GM18499 (cell line): ENCODE data around the gene NOCT.
"Not testable (repeated sequence)": the region's sequence is repeated elsewhere in the genome, so short reads cannot be mapped to it uniquely, and the experiment has no call there.

Experiments used
- ATAC-seq: cut with Tn5 transposase; IDR thresholded peaks from one replicate; pipeline ENCODE4 v1.9.1; 2021; ENCODE audit warnings: moderate number of reproducible peaks; ENCODE audit not compliant: insufficient read depth, unreplicated experiment

The NOCT gene

GRCh38 chr4:139007640-139008039, 7.9 kb upstream of the NOCT start:
- no peak for ATAC-seq

- ATAC-seq, result not testable (repeated sequence)
Measured at GRCh38 chr4:139008278-139008677, 7.3 kb upstream of the NOCT start.

- ATAC-seq, result no peak
Measured at GRCh38 chr4:139009702-139010101, 5.9 kb upstream of the NOCT start.

- no peak for ATAC-seq
Measured at GRCh38 chr4:139011225-139011950, 4.2 kb upstream of the NOCT start.

- ATAC-seq, result peak; percentile 8
Measured at GRCh38 chr4:139014371-139015268, 961 bp upstream of the NOCT start.

- ATAC-seq, result no peak
Measured at GRCh38 chr4:139015948-139016471, 429 bp downstream of the NOCT start.

- no peak for ATAC-seq
Measured at GRCh38 chr4:139017861-139018260, 2.3 kb downstream of the NOCT start.

GRCh38 chr4:139018501-139018900, 2.9 kb downstream of the NOCT start:
- ATAC-seq, result no peak

- no peak for ATAC-seq
Measured at GRCh38 chr4:139018971-139019758, 3.6 kb downstream of the NOCT start.

GRCh38 chr4:139020384-139020783, 4.8 kb downstream of the NOCT start:
- ATAC-seq, result no peak

- not testable (repeated sequence) for ATAC-seq
Measured at GRCh38 chr4:139021071-139021470, 5.5 kb downstream of the NOCT start.

- no peak for ATAC-seq
Measured at GRCh38 chr4:139022835-139023234, 7.3 kb downstream of the NOCT start.

GRCh38 chr4:139024686-139025085, 9.1 kb downstream of the NOCT start:
- no peak for ATAC-seq

GRCh38 chr4:139025841-139026240, 10.3 kb downstream of the NOCT start:
- ATAC-seq, result no peak

- ATAC-seq, result no peak
Measured at GRCh38 chr4:139027776-139028175, 12.2 kb downstream of the NOCT start.

GRCh38 chr4:139028191-139028661, 12.6 kb downstream of the NOCT start:
- no peak for ATAC-seq

- not testable (repeated sequence) for ATAC-seq
Measured at GRCh38 chr4:139029866-139030363, 14.3 kb downstream of the NOCT start.

- ATAC-seq, result peak; percentile 57
Measured at GRCh38 chr4:139030614-139031235, 15.1 kb downstream of the NOCT start.

- ATAC-seq, result no peak
Measured at GRCh38 chr4:139035650-139036049, 20.1 kb downstream of the NOCT start.

- no peak for ATAC-seq
Measured at GRCh38 chr4:139036885-139037284, 21.3 kb downstream of the NOCT start.
